Neural cell (in vitro differentiated cells): Measurements from ENCODE around the gene EXOC3L1.

ENCODE experiments used
- TF ChIP-seq, protein P1 (sequence below): IDR thresholded peaks from 2 replicates; pipeline ENCODE4 v1.6.1; 2012; ENCODE audit warnings: borderline replicate concordance
- TF ChIP-seq, protein P2 (sequence below): fragments of 450-650 bp; IDR thresholded peaks from 2 replicates; pipeline ENCODE4 v1.5.1; 2014; ENCODE audit warnings: antibody characterized with exemption, mild to moderate bottlenecking, moderate library complexity; ENCODE audit not compliant: poor library complexity, severe bottlenecking

DNA sequence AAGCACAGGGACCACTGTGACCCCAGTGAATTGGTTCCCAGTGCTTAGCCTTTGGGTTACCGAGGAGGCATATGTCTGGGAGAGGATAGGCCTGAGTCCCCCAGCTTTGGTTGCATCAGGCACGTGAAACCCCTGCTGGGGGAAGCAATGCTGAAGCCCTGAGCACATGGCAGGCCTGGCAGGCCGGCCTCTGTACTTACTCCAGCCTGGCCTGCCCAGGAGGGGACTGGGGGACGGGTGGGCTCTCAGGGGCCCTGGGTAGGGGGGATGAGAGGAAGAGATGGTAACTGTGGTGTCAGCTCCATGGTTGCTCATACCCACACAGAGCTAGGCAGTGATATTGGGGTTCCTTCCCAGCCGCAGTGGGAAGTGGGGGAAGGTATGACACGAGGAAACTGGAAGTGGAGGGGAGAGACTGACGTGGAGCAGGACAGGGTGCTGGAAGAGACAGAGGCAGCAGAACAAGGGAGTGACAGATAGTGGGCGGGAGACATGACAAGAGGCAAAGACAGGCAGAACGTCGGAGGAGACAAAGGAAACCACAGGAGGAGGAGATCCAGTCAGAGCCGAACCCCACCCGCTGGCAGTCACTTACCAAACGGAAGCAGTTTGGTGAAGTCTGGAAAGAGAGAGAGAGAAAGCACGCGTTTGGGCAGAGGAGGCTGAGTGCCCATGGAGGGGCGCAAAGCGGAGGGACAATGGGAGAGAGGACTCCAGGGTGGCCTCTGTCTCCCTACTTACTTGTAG lies 46.1 kb upstream of the EXOC3L1 start:
- TF ChIP-seq, protein P1, sequence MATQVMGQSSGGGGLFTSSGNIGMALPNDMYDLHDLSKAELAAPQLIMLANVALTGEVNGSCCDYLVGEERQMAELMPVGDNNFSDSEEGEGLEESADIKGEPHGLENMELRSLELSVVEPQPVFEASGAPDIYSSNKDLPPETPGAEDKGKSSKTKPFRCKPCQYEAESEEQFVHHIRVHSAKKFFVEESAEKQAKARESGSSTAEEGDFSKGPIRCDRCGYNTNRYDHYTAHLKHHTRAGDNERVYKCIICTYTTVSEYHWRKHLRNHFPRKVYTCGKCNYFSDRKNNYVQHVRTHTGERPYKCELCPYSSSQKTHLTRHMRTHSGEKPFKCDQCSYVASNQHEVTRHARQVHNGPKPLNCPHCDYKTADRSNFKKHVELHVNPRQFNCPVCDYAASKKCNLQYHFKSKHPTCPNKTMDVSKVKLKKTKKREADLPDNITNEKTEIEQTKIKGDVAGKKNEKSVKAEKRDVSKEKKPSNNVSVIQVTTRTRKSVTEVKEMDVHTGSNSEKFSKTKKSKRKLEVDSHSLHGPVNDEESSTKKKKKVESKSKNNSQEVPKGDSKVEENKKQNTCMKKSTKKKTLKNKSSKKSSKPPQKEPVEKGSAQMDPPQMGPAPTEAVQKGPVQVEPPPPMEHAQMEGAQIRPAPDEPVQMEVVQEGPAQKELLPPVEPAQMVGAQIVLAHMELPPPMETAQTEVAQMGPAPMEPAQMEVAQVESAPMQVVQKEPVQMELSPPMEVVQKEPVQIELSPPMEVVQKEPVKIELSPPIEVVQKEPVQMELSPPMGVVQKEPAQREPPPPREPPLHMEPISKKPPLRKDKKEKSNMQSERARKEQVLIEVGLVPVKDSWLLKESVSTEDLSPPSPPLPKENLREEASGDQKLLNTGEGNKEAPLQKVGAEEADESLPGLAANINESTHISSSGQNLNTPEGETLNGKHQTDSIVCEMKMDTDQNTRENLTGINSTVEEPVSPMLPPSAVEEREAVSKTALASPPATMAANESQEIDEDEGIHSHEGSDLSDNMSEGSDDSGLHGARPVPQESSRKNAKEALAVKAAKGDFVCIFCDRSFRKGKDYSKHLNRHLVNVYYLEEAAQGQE, result no peak
- TF ChIP-seq, protein P2, sequence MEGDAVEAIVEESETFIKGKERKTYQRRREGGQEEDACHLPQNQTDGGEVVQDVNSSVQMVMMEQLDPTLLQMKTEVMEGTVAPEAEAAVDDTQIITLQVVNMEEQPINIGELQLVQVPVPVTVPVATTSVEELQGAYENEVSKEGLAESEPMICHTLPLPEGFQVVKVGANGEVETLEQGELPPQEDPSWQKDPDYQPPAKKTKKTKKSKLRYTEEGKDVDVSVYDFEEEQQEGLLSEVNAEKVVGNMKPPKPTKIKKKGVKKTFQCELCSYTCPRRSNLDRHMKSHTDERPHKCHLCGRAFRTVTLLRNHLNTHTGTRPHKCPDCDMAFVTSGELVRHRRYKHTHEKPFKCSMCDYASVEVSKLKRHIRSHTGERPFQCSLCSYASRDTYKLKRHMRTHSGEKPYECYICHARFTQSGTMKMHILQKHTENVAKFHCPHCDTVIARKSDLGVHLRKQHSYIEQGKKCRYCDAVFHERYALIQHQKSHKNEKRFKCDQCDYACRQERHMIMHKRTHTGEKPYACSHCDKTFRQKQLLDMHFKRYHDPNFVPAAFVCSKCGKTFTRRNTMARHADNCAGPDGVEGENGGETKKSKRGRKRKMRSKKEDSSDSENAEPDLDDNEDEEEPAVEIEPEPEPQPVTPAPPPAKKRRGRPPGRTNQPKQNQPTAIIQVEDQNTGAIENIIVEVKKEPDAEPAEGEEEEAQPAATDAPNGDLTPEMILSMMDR, result no peak
